Caco-2 (cell line): Measurements from ENCODE around the gene CLDN6. TPM values are rescaled to one million over a fixed set of nuclear protein-coding genes. Genes with fewer than 3 reads are reported as not detected.

Experiments used
- BruUV-seq: library from RNA; stranded (reverse); fragments of 400-500 nt; replicated peaks from 2 replicates; lab custom pipeline; 2021; lab: Mats Ljungman, UMichigan
- CTCF ChIA-PET: fragments of 300-600 bp; sonication (Branson Sonifier 250); formaldehyde crosslinking; loops from one replicate; lab custom pipeline; 2022; ENCODE audit warnings: antibody characterized with exemption; lab: Charles Lee
- POLR2A ChIA-PET: fragments of 300-600 bp; sonication (Branson Sonifier 250); formaldehyde crosslinking; loops from one replicate; lab custom pipeline; 2022; ENCODE audit warnings: antibody characterized with exemption; lab: Charles Lee
- DNase-seq, 2 experiments: peaks; one replicate each; pipeline versions ENCODE4 v3.0.0 to v3.0.0-alpha.2; 2020 to 2022
- H3K27me3 ChIP-seq: replicated peaks from 2 replicates; pipeline ENCODE4 v1.6.0; 2011; ENCODE audit warnings: low read length; ENCODE audit not compliant: control insufficient read depth, insufficient read depth
- H3K36me3 ChIP-seq: 2 replicates; pipeline ENCODE4 v1.5.1; 2011; ENCODE audit warnings: low read length; ENCODE audit not compliant: control insufficient read depth, insufficient read depth
- H3K4me1 ChIP-seq: fragments of 250-450 bp; sonication (Bioruptor Pico); 2 replicates; pipeline ENCODE4 v1.5.1; 2020; ENCODE audit warnings: mild to moderate bottlenecking
- H3K4me3 ChIP-seq: 2 replicates; pipeline ENCODE4 v1.5.1; 2011; ENCODE audit warnings: low read depth, mild to moderate bottlenecking, control low read depth, low read length
- H3K9me3 ChIP-seq: fragments of 250-450 bp; sonication (Bioruptor Pico); 2 replicates; pipeline ENCODE4 v1.5.1; 2020; ENCODE audit warnings: mild to moderate bottlenecking, moderate library complexity
- H3K27ac Mint-ChIP-seq: one replicate; pipeline ENCODE4 v1.8.0; 2022; ENCODE audit warnings: mixed read lengths; ENCODE audit not compliant: unreplicated experiment
- H3K27me3 Mint-ChIP-seq: one replicate; pipeline ENCODE4 v1.8.0; 2022; ENCODE audit warnings: mixed read lengths; ENCODE audit not compliant: insufficient read depth, unreplicated experiment
- H3K36me3 Mint-ChIP-seq: one replicate; pipeline ENCODE4 v1.8.0; 2022; ENCODE audit warnings: mild to moderate bottlenecking, mixed read lengths; ENCODE audit not compliant: insufficient read depth, unreplicated experiment
- H3K4me1 Mint-ChIP-seq: one replicate; pipeline ENCODE4 v1.8.0; 2022; ENCODE audit warnings: low read depth, mixed read lengths; ENCODE audit not compliant: unreplicated experiment
- H3K4me3 Mint-ChIP-seq: one replicate; pipeline ENCODE4 v1.8.0; 2022; ENCODE audit warnings: mild to moderate bottlenecking, moderate library complexity, mixed read lengths; ENCODE audit not compliant: unreplicated experiment
- H3K9me3 Mint-ChIP-seq: one replicate; pipeline ENCODE4 v1.8.0; 2022; ENCODE audit warnings: mixed read lengths; ENCODE audit not compliant: unreplicated experiment
- intact Hi-C: fragments of 100-400 bp; cut with micrococcal nuclease; formaldehyde crosslinking; loops from one replicate; pipeline ENCODE4 v1.10.0; 2022; ENCODE audit not compliant: unreplicated experiment
- total RNA-seq: library from RNA; stranded (reverse); gene quantifications from 2 replicates; pipeline ENCODE4 v1.2.3, GENCODE V29; 2022
- TF ChIP-seq, protein P1 (sequence below), 2 experiments: fragments of 200-600 bp in 1 of 2; IDR thresholded peaks; 1 replicate in 1 of 2; 2 replicates in 1 of 2; pipeline versions ENCODE4 v1.5.1 to v1.8.0; 2011 to 2022; ENCODE audit warnings: antibody characterized with exemption in 1 of 2, control low read depth in 1 of 2, inconsistent platforms in 1 of 2, low read depth in 1 of 2, low read length in 1 of 2, mild to moderate bottlenecking in 1 of 2, moderate library complexity in 1 of 2; ENCODE audit not compliant: insufficient read depth in 1 of 2, severe bottlenecking in 1 of 2, unreplicated experiment in 1 of 2

Gene CLDN6
- total RNA-seq, 1 experiment from 2014 or later = 9.0 TPM

DNA sequence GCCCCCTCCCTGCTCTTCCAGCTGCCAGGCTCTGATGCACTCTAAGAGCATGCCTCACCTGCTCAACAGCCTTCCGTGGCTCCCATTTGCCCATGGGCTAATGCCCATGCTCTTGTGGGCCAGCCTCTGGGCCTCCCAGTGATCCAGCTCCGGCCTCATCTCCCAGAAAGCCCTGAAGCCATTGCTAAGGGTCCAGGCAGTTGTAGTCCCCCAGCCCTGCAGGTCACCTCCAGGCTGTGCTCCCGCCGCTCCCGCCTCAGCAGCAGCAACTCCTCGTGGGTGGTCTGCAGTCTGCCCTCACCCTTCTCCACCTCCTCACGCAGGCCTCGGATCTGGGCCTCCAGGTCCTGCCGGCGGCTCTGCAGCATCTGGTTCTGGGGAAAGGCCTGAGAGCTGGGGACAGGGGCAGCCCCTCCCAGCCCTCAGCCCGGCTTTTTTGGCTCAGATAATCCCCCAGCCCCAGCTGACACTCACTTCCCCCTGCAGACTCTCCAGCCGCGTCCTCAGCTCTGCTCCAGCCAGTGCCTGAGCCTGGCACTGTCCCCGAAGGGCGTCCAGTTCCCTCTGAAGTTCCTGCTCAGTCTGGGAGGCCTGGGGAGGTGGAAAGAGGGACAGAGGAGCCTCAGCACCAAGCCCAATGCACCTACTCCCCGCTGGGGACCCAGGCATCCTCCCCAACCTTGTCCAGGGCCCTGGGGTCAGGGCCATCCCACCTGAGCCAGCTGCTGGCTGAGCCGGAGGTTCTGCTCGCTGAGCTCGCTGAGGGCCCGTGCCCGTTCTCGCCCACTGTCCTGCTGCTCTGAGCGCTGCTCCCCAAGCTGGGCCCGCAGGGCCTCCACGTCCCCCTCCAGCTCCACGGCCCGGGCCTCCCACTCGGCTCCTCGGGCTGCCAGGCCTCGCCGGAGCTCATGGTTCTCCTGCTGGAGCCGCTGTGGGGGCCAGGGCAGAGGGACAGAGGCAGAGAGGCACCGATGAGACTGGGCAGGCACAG lies 12.5 kb upstream of the CLDN6 start:
- peak overlapping the region; percentile 57 for H3K27ac Mint-ChIP-seq
- peaks cover 7% of the 10 kb centered on the region for H3K4me1 ChIP-seq
- BruUV-seq = no TSS peak
- peaks cover 41% of the 10 kb centered on the region for H3K36me3 Mint-ChIP-seq
- intact Hi-C loops = no loop called here
- H3K4me1 Mint-ChIP-seq = peaks cover 7% of the 10 kb centered on the region
- DNase-seq = no peak
- H3K4me3 Mint-ChIP-seq = peak overlapping the region; percentile 12
- CTCF ChIA-PET = interaction anchor here (0.5 to 2.9 kb wide), 12 partner anchors 9 to 662 kb away, joined by 3 to 33 read pairs (median 6); partner anchors contain the start of genes TNFRSF12A and ZNF205
- no peaks in the 10 kb centered on the region for H3K9me3 Mint-ChIP-seq
- no peak overlapping the region for H3K4me3 ChIP-seq
- H3K36me3 ChIP-seq = peaks cover 6% of the 10 kb centered on the region
- H3K27me3 Mint-ChIP-seq = no peaks in the 10 kb centered on the region
- no peaks in the 10 kb centered on the region for H3K9me3 ChIP-seq
- TF ChIP-seq, protein P1, sequence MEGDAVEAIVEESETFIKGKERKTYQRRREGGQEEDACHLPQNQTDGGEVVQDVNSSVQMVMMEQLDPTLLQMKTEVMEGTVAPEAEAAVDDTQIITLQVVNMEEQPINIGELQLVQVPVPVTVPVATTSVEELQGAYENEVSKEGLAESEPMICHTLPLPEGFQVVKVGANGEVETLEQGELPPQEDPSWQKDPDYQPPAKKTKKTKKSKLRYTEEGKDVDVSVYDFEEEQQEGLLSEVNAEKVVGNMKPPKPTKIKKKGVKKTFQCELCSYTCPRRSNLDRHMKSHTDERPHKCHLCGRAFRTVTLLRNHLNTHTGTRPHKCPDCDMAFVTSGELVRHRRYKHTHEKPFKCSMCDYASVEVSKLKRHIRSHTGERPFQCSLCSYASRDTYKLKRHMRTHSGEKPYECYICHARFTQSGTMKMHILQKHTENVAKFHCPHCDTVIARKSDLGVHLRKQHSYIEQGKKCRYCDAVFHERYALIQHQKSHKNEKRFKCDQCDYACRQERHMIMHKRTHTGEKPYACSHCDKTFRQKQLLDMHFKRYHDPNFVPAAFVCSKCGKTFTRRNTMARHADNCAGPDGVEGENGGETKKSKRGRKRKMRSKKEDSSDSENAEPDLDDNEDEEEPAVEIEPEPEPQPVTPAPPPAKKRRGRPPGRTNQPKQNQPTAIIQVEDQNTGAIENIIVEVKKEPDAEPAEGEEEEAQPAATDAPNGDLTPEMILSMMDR (IDR thresholded peaks at IDR 0.05; ENCODE audit: insufficient read depth in 1 of 2, low read depth in 1 of 2, low read length in 1 of 2, severe bottlenecking in 1 of 2, unreplicated experiment in 1 of 2) = no peak
- H3K27me3 ChIP-seq = no peaks in the 10 kb centered on the region
- POLR2A ChIA-PET = no interaction called here

DNA sequence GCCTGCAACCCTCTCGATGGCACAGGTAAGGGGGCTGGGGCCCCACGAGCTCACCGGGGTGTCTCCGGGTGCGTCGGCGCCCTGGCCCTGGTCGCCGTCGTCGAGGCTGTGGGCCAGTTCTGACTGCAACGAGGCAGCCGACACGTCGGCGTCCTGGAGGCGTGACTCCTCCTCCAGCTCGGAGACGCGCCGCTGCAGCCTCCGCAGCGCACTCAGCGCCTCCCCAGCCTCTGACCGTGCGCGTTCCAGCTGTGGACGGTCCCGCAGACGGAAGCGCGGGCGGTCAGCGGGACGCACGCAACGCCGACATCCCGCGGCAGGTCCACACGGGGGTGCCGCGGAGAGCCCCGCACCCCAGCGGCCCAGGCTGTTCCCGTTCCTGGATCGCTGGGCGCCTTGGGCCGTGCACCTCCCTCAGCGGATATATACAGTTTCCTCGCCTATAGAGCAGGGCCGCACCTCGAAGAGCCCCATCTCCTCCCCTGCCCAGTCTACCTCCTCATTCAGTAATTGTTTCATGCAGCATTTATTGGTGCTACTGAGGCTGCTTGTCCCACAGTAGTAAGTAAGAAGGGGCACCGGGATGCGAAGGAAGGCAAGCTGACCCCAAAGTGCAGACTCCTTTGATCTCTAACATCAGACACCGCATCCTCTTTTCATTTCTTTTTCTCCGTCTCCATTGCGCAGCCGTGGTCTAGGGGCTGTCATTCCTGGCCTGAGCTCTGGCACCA lies 11.7 kb upstream of the CLDN6 start:
- H3K27me3 Mint-ChIP-seq = no peaks in the 10 kb centered on the region
- intact Hi-C loops = no loop called here
- ChIA-PET CTCF (interaction anchor here (2.5 to 2.9 kb wide), 3 partner anchors 8 to 100 kb away, joined by 14 to 33 read pairs (median 16); partner anchors contain the start of gene TNFRSF12A), POLR2A (no interaction called here)
- DNase-seq = no peak
- Histone ChIP-seq H3K4me1 (peaks cover 7% of the 10 kb centered on the region), H3K4me3 (no peak overlapping the region), H3K36me3 (peaks cover 6% of the 10 kb centered on the region), H3K9me3 (no peaks in the 10 kb centered on the region), H3K27me3 (no peaks in the 10 kb centered on the region)
- TF ChIP-seq, protein P1 (IDR thresholded peaks at IDR 0.05; ENCODE audit: insufficient read depth in 1 of 2, low read depth in 1 of 2, low read length in 1 of 2, severe bottlenecking in 1 of 2, unreplicated experiment in 1 of 2) = no peak
- H3K9me3 Mint-ChIP-seq = no peaks in the 10 kb centered on the region
- no TSS peak for BruUV-seq
- peak overlapping the region; percentile 12 for H3K4me3 Mint-ChIP-seq
- H3K36me3 Mint-ChIP-seq = peaks cover 49% of the 10 kb centered on the region
- H3K4me1 Mint-ChIP-seq = peaks cover 7% of the 10 kb centered on the region
- H3K27ac Mint-ChIP-seq = peak overlapping the region; percentile 57
